H9 (cell line): ENCODE measurements around the gene SEMA6A. TPM values are rescaled to one million over a fixed set of nuclear protein-coding genes. Genes with fewer than 3 reads are reported as not detected.

Experiments used
- DNase-seq: peaks from one replicate; pipeline ENCODE4 v3.0.0-alpha.2; 2017
- H2AFZ ChIP-seq: one replicate; pipeline ENCODE4 v1.6.1; 2013; ENCODE audit warnings: mild to moderate bottlenecking, low read length, control low read depth, moderate library complexity
- H2AK5ac ChIP-seq: 2 replicates; pipeline ENCODE4 v1.6.1; 2013; ENCODE audit warnings: low read length, control low read depth, mixed read lengths; ENCODE audit not compliant: insufficient read length
- H2BK120ac ChIP-seq: one replicate; pipeline ENCODE4 v1.6.1; 2013; ENCODE audit warnings: low read depth, mild to moderate bottlenecking, low read length, control low read depth, inconsistent platforms; ENCODE audit not compliant: poor library complexity, severe bottlenecking
- H2BK12ac ChIP-seq: 2 replicates; pipeline ENCODE4 v1.6.1; 2013; ENCODE audit warnings: low read length, control low read depth, mixed read lengths, low read depth; ENCODE audit not compliant: insufficient read length
- H2BK15ac ChIP-seq: 2 replicates; pipeline ENCODE4 v1.6.1; 2013; ENCODE audit warnings: low read depth, low read length, control low read depth
- H2BK20ac ChIP-seq: one replicate; pipeline ENCODE4 v1.6.1; 2013; ENCODE audit warnings: low read depth, mild to moderate bottlenecking, low read length, control low read depth, inconsistent platforms; ENCODE audit not compliant: poor library complexity, severe bottlenecking
- H2BK5ac ChIP-seq: 2 replicates; pipeline ENCODE4 v1.6.1; 2013; ENCODE audit warnings: low read length, control low read depth, mixed read lengths; ENCODE audit not compliant: insufficient read length
- H3K14ac ChIP-seq: 2 replicates; pipeline ENCODE4 v1.6.1; 2013; ENCODE audit warnings: low read length, control low read depth; ENCODE audit not compliant: insufficient read depth
- H3K18ac ChIP-seq: 2 replicates; pipeline ENCODE4 v1.6.1; 2013; ENCODE audit warnings: low read depth, mild to moderate bottlenecking, mixed read lengths, low read length, control low read depth; ENCODE audit not compliant: insufficient read length
- H3K23ac ChIP-seq: 2 replicates; pipeline ENCODE4 v1.6.1; 2013; ENCODE audit warnings: low read length, control low read depth, mixed read lengths, low read depth; ENCODE audit not compliant: insufficient read length
- H3K23me2 ChIP-seq: 2 replicates; pipeline ENCODE4 v1.6.1; 2013; ENCODE audit warnings: low read depth, mild to moderate bottlenecking, mixed read lengths, low read length, control low read depth; ENCODE audit not compliant: insufficient read length, poor library complexity, severe bottlenecking
- H3K27ac ChIP-seq: 2 replicates; pipeline ENCODE4 v1.5.1; 2013; ENCODE audit warnings: low read length, control low read depth, mixed read lengths, low read depth; ENCODE audit not compliant: insufficient read length
- H3K27me3 ChIP-seq: 2 replicates; pipeline ENCODE4 v1.6.1; 2013; ENCODE audit warnings: low read length, control low read depth, inconsistent platforms; ENCODE audit not compliant: insufficient read depth
- H3K4ac ChIP-seq: 2 replicates; pipeline ENCODE4 v1.6.1; 2013; ENCODE audit warnings: low read depth, mild to moderate bottlenecking, control low read depth, inconsistent platforms, low read length, moderate library complexity
- H3K4me1 ChIP-seq: 2 replicates; pipeline ENCODE4 v1.6.1; 2013; ENCODE audit warnings: low read length, control low read depth, inconsistent platforms; ENCODE audit not compliant: insufficient read depth
- H3K4me2 ChIP-seq: 2 replicates; pipeline ENCODE4 v1.6.1; 2013; ENCODE audit warnings: low read length, control low read depth, mixed read lengths; ENCODE audit not compliant: insufficient read length, insufficient read depth
- H3K56ac ChIP-seq: 2 replicates; pipeline ENCODE4 v1.6.1; 2013; ENCODE audit warnings: low read depth, mild to moderate bottlenecking, mixed read lengths, low read length, control low read depth; ENCODE audit not compliant: insufficient read length
- H3K79me1 ChIP-seq: 2 replicates; pipeline ENCODE4 v1.6.1; 2013; ENCODE audit warnings: low read depth, mild to moderate bottlenecking, moderate library complexity, low read length, control low read depth, inconsistent platforms; ENCODE audit not compliant: insufficient read depth, poor library complexity, severe bottlenecking
- H3K79me2 ChIP-seq: 2 replicates; pipeline ENCODE4 v1.6.1; 2013; ENCODE audit warnings: low read length, control low read depth, inconsistent platforms; ENCODE audit not compliant: insufficient read depth
- H3K9ac ChIP-seq: 2 replicates; pipeline ENCODE4 v1.6.1; 2013; ENCODE audit warnings: low read length, control low read depth, mixed read lengths; ENCODE audit not compliant: insufficient read length; ENCODE audit errors: extremely low read depth
- H3K9me3 ChIP-seq: one replicate; pipeline ENCODE4 v1.6.1; 2013; ENCODE audit warnings: low read depth, low read length, inconsistent platforms; ENCODE audit not compliant: control insufficient read depth
- H3T11ph ChIP-seq: one replicate; pipeline ENCODE4 v1.6.1; 2013; ENCODE audit warnings: mild to moderate bottlenecking, low read length, control low read depth, inconsistent platforms
- H4K20me1 ChIP-seq: one replicate; pipeline ENCODE4 v1.6.1; 2013; ENCODE audit not compliant: control insufficient read depth, insufficient read length, insufficient read depth
- H4K5ac ChIP-seq: 2 replicates; pipeline ENCODE4 v1.6.1; 2013; ENCODE audit warnings: low read depth, mild to moderate bottlenecking, mixed read lengths, low read length, control low read depth; ENCODE audit not compliant: insufficient read length
- H4K8ac ChIP-seq: replicated peaks from 2 replicates; pipeline ENCODE4 v1.6.1; 2013; ENCODE audit warnings: low read length, control low read depth, mixed read lengths, low read depth; ENCODE audit not compliant: insufficient read length
- H4K91ac ChIP-seq: 2 replicates; pipeline ENCODE4 v1.6.1; 2013; ENCODE audit warnings: low read depth, mild to moderate bottlenecking, moderate library complexity, mixed read lengths, low read length, control low read depth; ENCODE audit not compliant: insufficient read length
- H3K27ac Mint-ChIP-seq, 3 experiments: 2 replicates in 2 of 3; 3 replicates in 1 of 3; pipeline ENCODE4 v1.8.0; 2020 to 2021; ENCODE audit warnings: mixed read lengths in 3 of 3, mild to moderate bottlenecking in 1 of 3, moderate library complexity in 1 of 3
- H3K27me3 Mint-ChIP-seq: 2 replicates; pipeline ENCODE4 v1.8.0; 2021; ENCODE audit warnings: low read depth, mild to moderate bottlenecking, moderate library complexity, mixed read lengths
- H3K36me3 Mint-ChIP-seq, 3 experiments: 2 replicates in 2 of 3; 3 replicates in 1 of 3; pipeline ENCODE4 v1.8.0; 2020 to 2021; ENCODE audit warnings: low read depth in 3 of 3, mixed read lengths in 3 of 3; ENCODE audit not compliant: insufficient read depth in 1 of 3
- H3K4me1 Mint-ChIP-seq, 2 experiments: 2 replicates each; pipeline ENCODE4 v1.8.0; 2020; ENCODE audit warnings: mixed read lengths in 2 of 2
- H3K4me3 Mint-ChIP-seq, 2 experiments: 2 replicates in 1 of 2; 3 replicates in 1 of 2; pipeline ENCODE4 v1.8.0; 2020 to 2021; ENCODE audit warnings: mild to moderate bottlenecking in 2 of 2, mixed read lengths in 2 of 2, moderate library complexity in 1 of 2
- H3K9me3 Mint-ChIP-seq, 2 experiments: 2 replicates in 1 of 2; 3 replicates in 1 of 2; pipeline ENCODE4 v1.8.0; 2020; ENCODE audit warnings: mild to moderate bottlenecking in 2 of 2, mixed read lengths in 2 of 2, moderate library complexity in 1 of 2
- WGBS: extraction: QIAGEN DNeasy Blood & Tissue Kit; methylation state at CpG from one replicate; pipeline ENCODE4 v1.1.7; 2013; ENCODE audit warnings: missing lambda C conversion rate, low lambda C conversion rate, mixed read lengths; ENCODE audit not compliant: insufficient read length; ENCODE audit errors: extremely low coverage; 5-methylcytosine and 5-hydroxymethylcytosine counted together
- total RNA-seq: library from RNA; stranded (reverse); gene quantifications from 2 replicates; pipeline ENCODE4 v1.2.1, GENCODE V29; 2021
- TF ChIP-seq, protein P1 (sequence below): fragments of 200-600 bp; sonication (generic); conservative IDR thresholded peaks from 3 replicates; pipeline ENCODE4 v1.8.0; 2021; ENCODE audit warnings: antibody characterized with exemption, mild to moderate bottlenecking

The SEMA6A gene
- total RNA-seq, 1 experiment from 2014 or later: 354 TPM

DNA sequence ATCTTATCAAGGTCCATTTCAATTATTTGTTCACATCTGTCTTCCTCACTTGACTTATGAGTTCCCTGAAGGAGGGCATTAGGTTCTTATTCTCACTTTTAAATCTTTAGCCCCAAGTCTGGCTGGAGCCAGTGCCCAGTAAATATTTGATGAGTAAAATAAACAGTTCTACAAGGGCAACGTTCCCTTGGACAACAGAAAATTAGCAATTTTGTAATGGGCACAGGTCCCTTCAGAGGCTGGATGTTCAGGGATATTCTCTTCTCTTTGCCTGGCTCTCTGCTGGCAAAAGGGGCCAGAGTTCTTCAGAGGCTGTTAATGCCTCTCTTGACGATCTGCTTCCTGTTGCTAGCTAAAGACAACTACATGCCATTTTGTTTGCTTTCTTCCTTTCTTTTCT lies 149.7 kb downstream of the SEMA6A start:
- H3K36me3 Mint-ChIP-seq: no peaks in the 10 kb centered on the region
- no peak overlapping the region for H3K27ac Mint-ChIP-seq
- Histone ChIP-seq H3K23me2 (no peaks in the 10 kb centered on the region), H2BK15ac (no peak overlapping the region), H4K5ac (no peak overlapping the region), H3K27ac (no peak overlapping the region), H3K18ac (no peak overlapping the region), H2BK120ac (no peak overlapping the region), H4K91ac (no peak overlapping the region), H3K4me1 (0 out of 2 replicates have a peak, but pooled peaks cover 2% of the 10 kb centered on the region), H2AK5ac (no peak overlapping the region), H3K79me1 (no peaks in the 10 kb centered on the region), H2AFZ (no peak overlapping the region), H4K8ac (no peak overlapping the region), H2BK20ac (no peak overlapping the region), H3K79me2 (no peaks in the 10 kb centered on the region), H2BK12ac (no peak overlapping the region), H3T11ph (no peak overlapping the region), H3K23ac (no peak overlapping the region), H3K4ac (no peak overlapping the region), H3K56ac (no peak overlapping the region), H3K27me3 (no peaks in the 10 kb centered on the region), H3K4me2 (no peak overlapping the region), H3K14ac (no peak overlapping the region), H2BK5ac (no peak overlapping the region), H3K9me3 (no peaks in the 10 kb centered on the region), H4K20me1 (no peaks in the 10 kb centered on the region), H3K9ac (no peak overlapping the region)
- no peaks in the 10 kb centered on the region for H3K9me3 Mint-ChIP-seq
- TF ChIP-seq, protein P1, sequence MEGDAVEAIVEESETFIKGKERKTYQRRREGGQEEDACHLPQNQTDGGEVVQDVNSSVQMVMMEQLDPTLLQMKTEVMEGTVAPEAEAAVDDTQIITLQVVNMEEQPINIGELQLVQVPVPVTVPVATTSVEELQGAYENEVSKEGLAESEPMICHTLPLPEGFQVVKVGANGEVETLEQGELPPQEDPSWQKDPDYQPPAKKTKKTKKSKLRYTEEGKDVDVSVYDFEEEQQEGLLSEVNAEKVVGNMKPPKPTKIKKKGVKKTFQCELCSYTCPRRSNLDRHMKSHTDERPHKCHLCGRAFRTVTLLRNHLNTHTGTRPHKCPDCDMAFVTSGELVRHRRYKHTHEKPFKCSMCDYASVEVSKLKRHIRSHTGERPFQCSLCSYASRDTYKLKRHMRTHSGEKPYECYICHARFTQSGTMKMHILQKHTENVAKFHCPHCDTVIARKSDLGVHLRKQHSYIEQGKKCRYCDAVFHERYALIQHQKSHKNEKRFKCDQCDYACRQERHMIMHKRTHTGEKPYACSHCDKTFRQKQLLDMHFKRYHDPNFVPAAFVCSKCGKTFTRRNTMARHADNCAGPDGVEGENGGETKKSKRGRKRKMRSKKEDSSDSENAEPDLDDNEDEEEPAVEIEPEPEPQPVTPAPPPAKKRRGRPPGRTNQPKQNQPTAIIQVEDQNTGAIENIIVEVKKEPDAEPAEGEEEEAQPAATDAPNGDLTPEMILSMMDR: no peak
- WGBS: no CpG with 5 or more reads among the region's 2 CpGs
- H3K4me3 Mint-ChIP-seq: no peak overlapping the region
- no peaks in the 10 kb centered on the region for H3K27me3 Mint-ChIP-seq
- H3K4me1 Mint-ChIP-seq: peaks cover 0 to 7% of the 10 kb centered on the region in 2 experiments; a peak in 2 of 4 replicates
- DNase-seq: no peak
